ENCODE measurements around the gene NCDN.

Gene NCDN

GRCh38 chr1:35590476-35591040 lies 33.0 kb downstream of the NCDN start:
- DNase-seq (ENCODE audit: low read depth in 2 of 2): no peak

- no peak for DNase-seq (ENCODE audit: low read depth in 2 of 2)
Observed at GRCh38 chr1:35591211-35591610, 33.6 kb downstream of the NCDN start.

- DNase-seq (ENCODE audit: low read depth in 2 of 2): no peak
Observed at GRCh38 chr1:35592991-35593769, 35.6 kb downstream of the NCDN start.

GRCh38 chr1:35594005-35594760 lies 36.6 kb downstream of the NCDN start:
- DNase-seq (ENCODE audit: low read depth in 2 of 2): no peak

- no peak for DNase-seq (ENCODE audit: low read depth in 2 of 2)
Observed at GRCh38 chr1:35595684-35596083, 38.1 kb downstream of the NCDN start.

GRCh38 chr1:35597870-35598269 lies 40.3 kb downstream of the NCDN start:
- DNase-seq (ENCODE audit: low read depth in 2 of 2): no peak

GRCh38 chr1:35598895-35599294 lies 41.3 kb downstream of the NCDN start:
- DNase-seq (ENCODE audit: low read depth in 2 of 2): no peak

GRCh38 chr1:35599411-35599810 lies 41.8 kb downstream of the NCDN start:
- no peak for DNase-seq (ENCODE audit: low read depth in 2 of 2)

- DNase-seq (ENCODE audit: low read depth in 2 of 2): no peak
Observed at GRCh38 chr1:35600593-35600992, 43.0 kb downstream of the NCDN start.

GRCh38 chr1:35603468-35603867 lies 45.9 kb downstream of the NCDN start:
- DNase-seq (ENCODE audit: low read depth in 2 of 2): no peak

- no peak for DNase-seq (ENCODE audit: low read depth in 2 of 2)
Observed at GRCh38 chr1:35603941-35604340, 46.3 kb downstream of the NCDN start.

GRCh38 chr1:35605071-35605866 lies 47.7 kb downstream of the NCDN start:
- DNase-seq (ENCODE audit: low read depth in 2 of 2): peak in 1 of 2 experiments; percentile 3

GRCh38 chr1:35605867-35606182 lies 48.2 kb downstream of the NCDN start:
- DNase-seq (ENCODE audit: low read depth in 2 of 2): peak in 1 of 2 experiments; percentile 21

GRCh38 chr1:35611655-35612054 lies 54.1 kb downstream of the NCDN start:
- no peak for DNase-seq (ENCODE audit: low read depth in 2 of 2)

GRCh38 chr1:35615440-35615839 lies 57.8 kb downstream of the NCDN start:
- no peak for DNase-seq (ENCODE audit: low read depth in 2 of 2)
